Neuronal stem cell (in vitro differentiated cells): ENCODE results near the gene TPM4.

Source experiments
- DNase-seq: peaks from one replicate; pipeline ENCODE4 v3.0.0-alpha.2; 2013; ENCODE audit warnings: low spot score
- H2AFZ ChIP-seq: one replicate; pipeline ENCODE4 v1.6.1; 2013; ENCODE audit warnings: mild to moderate bottlenecking, low read length, inconsistent platforms
- H2AK5ac ChIP-seq: 2 replicates; pipeline ENCODE4 v1.6.1; 2013; ENCODE audit warnings: low read depth, mild to moderate bottlenecking, inconsistent platforms, low read length, moderate library complexity, mixed read lengths
- H2BK120ac ChIP-seq: 2 replicates; pipeline ENCODE4 v1.6.1; 2013; ENCODE audit warnings: low read depth, mild to moderate bottlenecking, inconsistent platforms, low read length, moderate library complexity, mixed read lengths
- H2BK12ac ChIP-seq: one replicate; pipeline ENCODE4 v1.6.1; 2013; ENCODE audit warnings: low read length, inconsistent platforms
- H2BK15ac ChIP-seq: 2 replicates; pipeline ENCODE4 v1.6.1; 2013; ENCODE audit warnings: mild to moderate bottlenecking, low read length, inconsistent platforms, mixed read lengths
- H2BK5ac ChIP-seq: one replicate; pipeline ENCODE4 v1.6.1; 2013; ENCODE audit warnings: inconsistent platforms, mild to moderate bottlenecking, low read length, moderate library complexity
- H3K14ac ChIP-seq: one replicate; pipeline ENCODE4 v1.6.1; 2013; ENCODE audit warnings: low read length, inconsistent platforms
- H3K18ac ChIP-seq: 2 replicates; pipeline ENCODE4 v1.6.1; 2013; ENCODE audit warnings: low read length, inconsistent platforms
- H3K23ac ChIP-seq: 2 replicates; pipeline ENCODE4 v1.6.1; 2013; ENCODE audit warnings: low read depth, mild to moderate bottlenecking, mixed read lengths, low read length, inconsistent platforms; ENCODE audit not compliant: poor library complexity
- H3K27ac ChIP-seq: replicated peaks from 3 replicates; pipeline ENCODE4 v1.5.1; 2013; ENCODE audit warnings: low read length, inconsistent platforms
- H3K27me3 ChIP-seq, 3 experiments: 2 replicates each; pipeline ENCODE4 v1.6.1; 2013; ENCODE audit warnings: low read length in 3 of 3, mild to moderate bottlenecking in 2 of 3, inconsistent platforms in 1 of 3, low read depth in 1 of 3, mixed read lengths in 1 of 3, moderate library complexity in 1 of 3; ENCODE audit not compliant: control insufficient read depth in 3 of 3, insufficient read depth in 3 of 3
- H3K36me3 ChIP-seq, 2 donors: replicated peaks in 1 of 2; 2 replicates each; pipeline ENCODE4 v1.6.1; 2013; ENCODE audit warnings: low read length in 2 of 2; ENCODE audit not compliant: control insufficient read depth in 2 of 2, insufficient read depth in 2 of 2
- H3K4ac ChIP-seq: 2 replicates; pipeline ENCODE4 v1.6.1; 2013; ENCODE audit warnings: inconsistent platforms, mild to moderate bottlenecking, low read length, moderate library complexity
- H3K4me1 ChIP-seq, 2 donors: 1 replicate in 1 of 2; 2 replicates in 1 of 2; pipeline ENCODE4 v1.6.1; 2013; ENCODE audit warnings: low read length in 2 of 2, low read depth in 1 of 2; ENCODE audit not compliant: control insufficient read depth in 2 of 2, insufficient read depth in 1 of 2
- H3K4me2 ChIP-seq: one replicate; pipeline ENCODE4 v1.6.1; 2013; ENCODE audit warnings: mild to moderate bottlenecking, low read length, inconsistent platforms; ENCODE audit not compliant: insufficient read depth, poor library complexity, severe bottlenecking
- H3K4me3 ChIP-seq, 2 donors: 2 replicates each; pipeline ENCODE4 v1.5.1; 2013; ENCODE audit warnings: low read length in 2 of 2, mild to moderate bottlenecking in 2 of 2, inconsistent platforms in 1 of 2, moderate library complexity in 1 of 2
- H3K79me1 ChIP-seq: one replicate; pipeline ENCODE4 v1.6.1; 2013; ENCODE audit warnings: low read depth, mild to moderate bottlenecking, inconsistent platforms, low read length, moderate library complexity
- H3K9ac ChIP-seq: one replicate; pipeline ENCODE4 v1.6.1; 2013; ENCODE audit warnings: mild to moderate bottlenecking, low read depth, low read length, inconsistent platforms; ENCODE audit not compliant: poor library complexity
- H3K9me3 ChIP-seq, 2 donors: replicated peaks in 1 of 2; 2 replicates each; pipeline versions ENCODE3 to v1.6.1; 2013; ENCODE audit warnings: low read length in 2 of 2, mild to moderate bottlenecking in 2 of 2, inconsistent platforms in 1 of 2, low read depth in 1 of 2, mixed read lengths in 1 of 2, moderate library complexity in 1 of 2; ENCODE audit not compliant: control insufficient read depth in 2 of 2, insufficient read depth in 1 of 2
- H4K8ac ChIP-seq: one replicate; pipeline ENCODE4 v1.6.1; 2013; ENCODE audit warnings: low read depth, mild to moderate bottlenecking, inconsistent platforms, low read length, moderate library complexity
- H4K91ac ChIP-seq: one replicate; pipeline ENCODE4 v1.6.1; 2013; ENCODE audit warnings: low read length, low read depth, mild to moderate bottlenecking, inconsistent platforms; ENCODE audit not compliant: poor library complexity
- WGBS, 2 donors: extraction: QIAGEN DNeasy Blood & Tissue Kit; methylation state at CpG; one replicate each; pipeline ENCODE4 v1.1.7; 2013; ENCODE audit warnings: missing lambda C conversion rate in 2 of 2, mixed read lengths in 1 of 2; ENCODE audit not compliant: insufficient read length in 2 of 2, insufficient replicate concordance in 1 of 2; ENCODE audit errors: extremely low coverage in 2 of 2; 5-methylcytosine and 5-hydroxymethylcytosine counted together

The TPM4 gene

DNA sequence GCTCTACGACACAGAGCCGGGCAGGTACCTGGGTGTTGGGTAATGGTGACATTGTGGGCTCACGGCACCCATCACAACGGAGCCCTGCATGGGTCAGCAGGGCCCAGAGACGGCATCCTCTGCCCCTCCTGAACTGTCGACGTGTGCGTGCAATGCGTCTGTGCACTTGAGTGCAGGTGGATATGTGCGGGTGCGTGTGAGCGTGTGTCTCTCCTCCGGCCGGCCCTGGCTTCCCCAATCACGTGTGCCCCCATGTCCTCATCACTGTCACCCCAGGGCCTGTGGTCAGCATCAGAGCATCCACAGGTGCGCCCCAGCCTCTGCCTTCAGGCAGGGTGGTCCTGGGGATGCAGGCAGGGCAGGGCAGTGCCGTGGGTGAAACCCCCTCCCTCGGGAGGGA lies 37.2 kb upstream of the TPM4 start:
- no peak overlapping the region for H3K9ac ChIP-seq
- H3K4me2 ChIP-seq, result no peak overlapping the region
- H2BK5ac ChIP-seq, result no peak overlapping the region
- WGBS, 2 donors, result no CpG with 5 or more reads among the region's 18 CpGs
- no peak overlapping the region for H4K8ac ChIP-seq
- no peak for DNase-seq
- H3K9me3 ChIP-seq, result peaks cover 0 to 14% of the 10 kb centered on the region in 2 donors
- no peak overlapping the region for H3K14ac ChIP-seq
- H3K36me3 ChIP-seq, result no peaks in the 10 kb centered on the region
- H3K79me1 ChIP-seq, result peaks cover 4% of the 10 kb centered on the region
- H2BK120ac ChIP-seq, result no peak overlapping the region
- H2BK12ac ChIP-seq, result peak overlapping the region; percentile 27
- no peak overlapping the region for H3K27ac ChIP-seq
- H3K23ac ChIP-seq, result peak overlapping the region; percentile 31
- H3K4me3 ChIP-seq, result no peak overlapping the region
- H3K18ac ChIP-seq, result peak overlapping the region; percentile 46
- no peak overlapping the region for H4K91ac ChIP-seq
- peaks cover 0 to 29% (median 0%) of the 10 kb centered on the region in 3 experiments for H3K27me3 ChIP-seq
- H2BK15ac ChIP-seq, result peak overlapping the region; percentile 31
- no peak overlapping the region for H2AK5ac ChIP-seq
- no peak overlapping the region for H3K4ac ChIP-seq
- H3K4me1 ChIP-seq, result no peaks in the 10 kb centered on the region
- no peak overlapping the region for H2AFZ ChIP-seq

DNA sequence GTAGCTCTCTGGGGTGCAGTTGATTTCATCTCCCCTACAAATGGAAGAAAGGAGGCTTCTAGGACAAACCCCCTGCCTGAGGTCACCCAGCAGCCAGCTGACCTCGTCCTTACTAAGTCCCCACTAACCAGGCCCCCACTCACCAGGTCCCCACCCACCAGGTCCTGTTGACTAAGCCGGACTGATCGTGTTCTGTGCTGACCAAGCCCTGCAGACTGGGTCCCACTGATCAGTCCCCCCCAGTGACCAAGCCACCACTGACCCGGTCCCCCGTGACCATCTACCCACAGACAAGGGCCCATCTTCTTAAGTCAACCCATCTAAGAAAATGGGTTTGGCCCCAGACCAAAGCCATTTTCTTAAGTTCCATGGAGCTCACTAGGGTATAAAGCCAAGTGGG lies 36.8 kb upstream of the TPM4 start:
- H3K4me3 ChIP-seq, result no peak overlapping the region
- no peak overlapping the region for H3K18ac ChIP-seq
- peaks cover 4% of the 10 kb centered on the region for H3K79me1 ChIP-seq
- no peak overlapping the region for H2BK5ac ChIP-seq
- H4K8ac ChIP-seq, result no peak overlapping the region
- H3K4ac ChIP-seq, result no peak overlapping the region
- H2AK5ac ChIP-seq, result no peak overlapping the region
- H3K9me3 ChIP-seq, result peaks cover 0 to 14% of the 10 kb centered on the region in 2 donors
- no peaks in the 10 kb centered on the region for H3K36me3 ChIP-seq
- H3K4me2 ChIP-seq, result no peak overlapping the region
- no peak overlapping the region for H2BK12ac ChIP-seq
- WGBS, 2 donors, result no CpG with 5 or more reads among the region's 5 CpGs
- DNase-seq, result no peak
- no peaks in the 10 kb centered on the region for H3K4me1 ChIP-seq
- H3K9ac ChIP-seq, result no peak overlapping the region
- no peak overlapping the region for H2BK120ac ChIP-seq
- H2AFZ ChIP-seq, result no peak overlapping the region
- H3K14ac ChIP-seq, result no peak overlapping the region
- no peak overlapping the region for H3K23ac ChIP-seq
- H3K27me3 ChIP-seq, result peaks cover 0 to 29% (median 0%) of the 10 kb centered on the region in 3 experiments
- no peak overlapping the region for H2BK15ac ChIP-seq
- no peak overlapping the region for H3K27ac ChIP-seq
- no peak overlapping the region for H4K91ac ChIP-seq

DNA sequence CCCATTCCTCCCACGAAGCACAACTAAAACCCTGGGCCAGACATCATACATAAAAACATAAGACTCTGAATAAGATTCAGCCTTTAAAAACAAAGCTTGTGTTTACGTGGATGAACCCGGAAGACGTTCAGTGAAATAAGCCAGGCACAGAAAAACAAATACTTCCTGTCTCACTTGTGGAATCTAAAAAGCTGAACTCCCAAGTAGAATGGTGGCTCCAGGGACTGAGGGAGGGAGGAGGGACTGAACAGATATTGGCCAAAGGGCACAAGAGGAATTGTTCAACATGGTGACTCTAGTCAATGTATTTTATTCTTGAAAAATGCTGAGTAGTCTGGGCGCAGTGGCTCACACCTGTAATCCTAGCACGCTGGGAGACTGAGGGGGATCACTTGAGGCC lies 35.7 kb upstream of the TPM4 start:
- Histone ChIP-seq H3K27ac (no peak overlapping the region), H2AFZ (no peak overlapping the region), H3K9ac (no peak overlapping the region), H3K4ac (no peak overlapping the region), H3K79me1 (peaks cover 1% of the 10 kb centered on the region), H3K27me3 (peaks cover 0 to 24% (median 0%) of the 10 kb centered on the region in 3 experiments), H3K23ac (no peak overlapping the region), H2BK15ac (no peak overlapping the region), H4K91ac (no peak overlapping the region), H3K9me3 (peaks cover 0 to 12% of the 10 kb centered on the region in 2 donors), H2BK120ac (no peak overlapping the region), H2BK5ac (no peak overlapping the region), H4K8ac (no peak overlapping the region), H2AK5ac (no peak overlapping the region), H3K4me3 (no peak overlapping the region), H3K36me3 (no peaks in the 10 kb centered on the region), H2BK12ac (no peak overlapping the region), H3K18ac (no peak overlapping the region), H3K4me2 (no peak overlapping the region), H3K14ac (no peak overlapping the region), H3K4me1 (no peaks in the 10 kb centered on the region)
- no peak for DNase-seq
- WGBS, 2 donors, result no CpG with 5 or more reads among the region's 6 CpGs

DNA sequence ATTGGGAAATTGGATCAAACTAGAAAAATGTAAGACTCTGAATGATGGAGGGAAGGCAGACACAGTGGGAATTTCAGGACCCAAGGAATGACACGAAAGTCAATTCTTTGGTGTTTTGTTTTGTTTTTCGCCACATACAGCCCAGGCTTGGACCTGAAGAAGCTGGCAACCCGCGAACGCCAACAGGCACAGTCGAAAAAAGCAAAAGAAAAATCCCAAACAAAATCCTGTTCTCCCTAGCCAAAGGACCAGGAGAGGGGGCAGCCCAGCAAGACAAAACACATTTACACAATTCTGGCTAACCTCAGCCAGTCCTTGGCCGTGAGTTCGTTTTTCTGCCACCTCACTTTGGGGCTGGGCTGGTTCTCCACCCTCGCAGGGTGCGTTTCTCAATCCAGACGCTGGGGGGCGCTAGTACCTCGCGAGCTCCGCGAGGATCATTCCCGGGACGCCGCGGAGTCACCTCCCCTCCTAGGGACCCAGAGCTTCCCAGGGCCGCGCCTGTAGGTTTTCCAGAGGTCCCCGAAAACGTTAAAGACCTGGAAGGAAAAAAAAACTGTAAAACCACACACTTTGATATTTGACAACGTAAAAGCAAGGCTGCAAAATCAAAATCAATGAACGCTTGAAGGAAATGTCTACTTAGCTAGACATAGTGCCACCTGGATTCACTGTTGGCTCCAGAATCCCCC lies 34.9 kb upstream of the TPM4 start:
- H3K4me2 ChIP-seq, result no peak overlapping the region
- no peak overlapping the region for H2BK5ac ChIP-seq
- no peak overlapping the region for H2AK5ac ChIP-seq
- H3K9me3 ChIP-seq, result peaks cover 0 to 5% of the 10 kb centered on the region in 2 donors
- H2BK12ac ChIP-seq, result no peak overlapping the region
- no peak overlapping the region for H4K91ac ChIP-seq
- no peak overlapping the region for H3K18ac ChIP-seq
- peaks cover 1% of the 10 kb centered on the region for H3K79me1 ChIP-seq
- no peak overlapping the region for H2BK120ac ChIP-seq
- H3K27me3 ChIP-seq, result peaks cover 0 to 16% (median 0%) of the 10 kb centered on the region in 3 experiments
- H3K9ac ChIP-seq, result no peak overlapping the region
- H2BK15ac ChIP-seq, result no peak overlapping the region
- H2AFZ ChIP-seq, result peak overlapping the region; percentile 85
- H3K4me3 ChIP-seq, result no peak overlapping the region
- H3K4ac ChIP-seq, result no peak overlapping the region
- no peak overlapping the region for H4K8ac ChIP-seq
- H3K36me3 ChIP-seq, result no peaks in the 10 kb centered on the region
- no peak overlapping the region for H3K23ac ChIP-seq
- peak; percentile 63 for DNase-seq
- no CpG with 5 or more reads among the region's 26 CpGs for WGBS, 2 donors
- H3K14ac ChIP-seq, result no peak overlapping the region
- H3K4me1 ChIP-seq, result no peaks in the 10 kb centered on the region
- H3K27ac ChIP-seq, result no peak overlapping the region
